PC-3 (cell line): ENCODE data around the gene SYT11.

Experiments
- CTCF ChIP-seq: fragments of 300-600 bp; sonication (generic); conservative IDR thresholded peaks from 2 replicates; pipeline ENCODE4 v1.5.1; 2017; ENCODE audit warnings: antibody characterized with exemption, low read depth, mild to moderate bottlenecking, low read length
- EZH2 ChIP-seq: fragments of 300-600 bp; sonication (generic); IDR thresholded peaks from one replicate; pipeline ENCODE4 v1.6.1; 2017; ENCODE audit warnings: antibody characterized with exemption, mild to moderate bottlenecking, low read length; ENCODE audit not compliant: unreplicated experiment

- TF ChIP-seq EZH2 (no peak), CTCF (no peak)
These were observed 38.4 kb downstream of the SYT11 start for GRCh38 chr1:155897746-155898145.
